Heart left ventricle (tissue), 16 donors: Measurements from ENCODE around the gene WDR5B. TPM values are rescaled to one million over a fixed set of nuclear protein-coding genes. Genes with fewer than 3 reads are reported as not detected.

Experiments
- ATAC-seq, 4 donors: fragments of 200-7000 bp; cut with Tn5 transposase; one replicate each; pipeline ENCODE4 v1.9.1; 2020 to 2022; ENCODE audit warnings: moderate library complexity in 4 of 4, mild to moderate bottlenecking in 3 of 4, moderate number of reproducible peaks in 1 of 4
- DNase-seq, 5 donors: peaks; one replicate each; pipeline ENCODE4 v3.0.0-alpha.2; 2020
- H3K27ac ChIP-seq, 12 donors: fragments of 200-600 bp; sonication (generic) in 4 of 12; one replicate each; pipeline versions ENCODE4 v1.5.0 to v1.8.0; 2016 to 2022; ENCODE audit warnings: mild to moderate bottlenecking in 2 of 12
- H3K27me3 ChIP-seq, 9 donors: fragments of 200-600 bp; sonication (generic) in 2 of 9; one replicate each; pipeline versions ENCODE4 v1.5.1 to v1.8.0; 2016 to 2022; ENCODE audit warnings: mild to moderate bottlenecking in 3 of 9
- H3K36me3 ChIP-seq, 9 donors: fragments of 200-600 bp; sonication (generic) in 2 of 9; one replicate each; pipeline versions ENCODE4 v1.5.0 to v1.8.0; 2018 to 2022; ENCODE audit warnings: mild to moderate bottlenecking in 2 of 9
- H3K4me1 ChIP-seq, 12 donors: fragments of 200-600 bp; sonication (generic) in 4 of 12; one replicate each; pipeline versions ENCODE4 v1.5.0 to v1.8.0; 2016 to 2022; ENCODE audit warnings: mild to moderate bottlenecking in 3 of 12
- H3K4me3 ChIP-seq, 12 donors: fragments of 200-600 bp; sonication (generic) in 4 of 12; one replicate each; pipeline versions ENCODE4 v1.5.0 to v1.8.0; 2017 to 2022; ENCODE audit warnings: mild to moderate bottlenecking in 9 of 12, moderate library complexity in 4 of 12
- H3K9me3 ChIP-seq, 12 donors: fragments of 200-600 bp; sonication (generic) in 4 of 12; one replicate each; pipeline versions ENCODE4 v1.5.0 to v1.8.0; 2016 to 2022; ENCODE audit warnings: mild to moderate bottlenecking in 1 of 12
- POLR2A ChIP-seq, 2 donors: fragments of 450-650 bp; IDR thresholded peaks; one replicate each; pipeline ENCODE4 v1.6.1; 2017; ENCODE audit warnings: antibody characterized with exemption in 2 of 2, mild to moderate bottlenecking in 2 of 2, moderate library complexity in 2 of 2
- WGBS, 4 donors: extraction: QIAGEN DNeasy Blood & Tissue Kit in 2 of 4; methylation state at CpG; one replicate each; pipeline versions ENCODE4 v1.1.5 to v1.1.7; 2013 to 2018; 5-methylcytosine and 5-hydroxymethylcytosine counted together
- intact Hi-C, 10 donors: fragments of 100-400 bp; cut with DNase I; formaldehyde crosslinking; loops; one replicate each; pipeline versions ENCODE4 v1.11.1 to v1.14.2; 2022
- polyA plus RNA-seq, 2 donors: library from polyadenylated mRNA; stranded (reverse); fragments of 200-250 nt; gene quantifications; one replicate each; pipeline ENCODE4 v1.2.3, GENCODE V29; 2013
- total RNA-seq, 9 donors: library from RNA; depleted of rRNA in 2 of 9; stranded (reverse); fragments of >200 nt in 2 of 9; fragmentation: NEBNext Ultra II Directional in 3 of 9; extraction: Animal tissue kit (Norgen Biotek cat#: 25700) in 3 of 9; gene quantifications; one replicate each; pipeline versions ENCODE4 v1.1.0 to v1.2.4, GENCODE V29; 2016 to 2023
- TF ChIP-seq, protein P1 (sequence below), 12 donors: fragments of 200-600 bp; sonication (generic) in 4 of 12; IDR thresholded peaks; one replicate each; pipeline versions ENCODE4 v1.5.0 to v1.8.0; 2018 to 2022; ENCODE audit warnings: antibody characterized with exemption in 12 of 12, mild to moderate bottlenecking in 5 of 12
- donor health status: ischemic (EF 13 %, LVEDD 7.1; RV severe dilation, severe dysfunction).
- donor health status: healthy with polysubstance abuse.
- donor health status: DM: no; HTN: yes; CAD: no.
- donor health status: DM: no; HTN: no; CAD: no.
- donor health status: ischemic (EF 25% LVEDD 6.9; RV normal size, moderate dysfunction).
- donor health status: ischemic (EF 25% LVEDD 5.7; RV mildly dilated, moderate dysfunction).
- donor health status: healthy.
- donor health status: DM: yes; HTN: yes; CAD: no.
- donor health status: ischemic (EF 35%, LVEDD 5.7; RV mildly dilated, moderate dysfunction).
- donor health status: nonischemic (EF 11% LVEDD 7.7; RV severe dilation, severe dysfunction).
- donor health status: DM: yes; HTN: yes; CAD: no.
- donor health status: PGD.
- donor health status: ischemic (EF 29% LVEDD 5.4; RV normal size, mild dysfunction).
- donor health status: nonischemic (EF 23%, LVEDD 6.1; RV moderate dilation, normal function).

Gene WDR5B
- total and polyA plus RNA-seq, 11 donors: 1.3 to 4.9 (median 2.9) TPM

DNA sequence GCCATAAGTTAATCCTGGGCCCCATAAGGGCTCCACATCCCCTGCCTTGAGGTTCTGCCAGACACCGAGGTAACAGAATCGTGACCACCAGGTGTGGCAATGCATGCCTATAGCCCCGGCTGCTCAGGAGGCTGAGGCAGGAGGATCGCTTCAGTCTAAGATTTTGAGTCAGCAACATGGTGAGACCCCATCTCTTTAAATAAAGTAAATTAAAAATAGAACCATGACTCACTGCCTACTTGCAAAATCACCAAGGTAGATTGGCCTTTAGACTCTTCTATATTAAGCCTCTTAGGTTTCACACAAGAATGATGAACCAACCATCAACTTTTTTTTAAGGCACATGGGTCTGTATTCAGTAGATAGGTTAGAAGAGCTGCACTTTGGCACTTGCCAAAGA, 9.7 kb downstream of the WDR5B start:
- TF ChIP-seq, protein P1, sequence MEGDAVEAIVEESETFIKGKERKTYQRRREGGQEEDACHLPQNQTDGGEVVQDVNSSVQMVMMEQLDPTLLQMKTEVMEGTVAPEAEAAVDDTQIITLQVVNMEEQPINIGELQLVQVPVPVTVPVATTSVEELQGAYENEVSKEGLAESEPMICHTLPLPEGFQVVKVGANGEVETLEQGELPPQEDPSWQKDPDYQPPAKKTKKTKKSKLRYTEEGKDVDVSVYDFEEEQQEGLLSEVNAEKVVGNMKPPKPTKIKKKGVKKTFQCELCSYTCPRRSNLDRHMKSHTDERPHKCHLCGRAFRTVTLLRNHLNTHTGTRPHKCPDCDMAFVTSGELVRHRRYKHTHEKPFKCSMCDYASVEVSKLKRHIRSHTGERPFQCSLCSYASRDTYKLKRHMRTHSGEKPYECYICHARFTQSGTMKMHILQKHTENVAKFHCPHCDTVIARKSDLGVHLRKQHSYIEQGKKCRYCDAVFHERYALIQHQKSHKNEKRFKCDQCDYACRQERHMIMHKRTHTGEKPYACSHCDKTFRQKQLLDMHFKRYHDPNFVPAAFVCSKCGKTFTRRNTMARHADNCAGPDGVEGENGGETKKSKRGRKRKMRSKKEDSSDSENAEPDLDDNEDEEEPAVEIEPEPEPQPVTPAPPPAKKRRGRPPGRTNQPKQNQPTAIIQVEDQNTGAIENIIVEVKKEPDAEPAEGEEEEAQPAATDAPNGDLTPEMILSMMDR (IDR thresholded peaks at IDR 0.05): no peak
- no peak for TF ChIP-seq POLR2A (IDR thresholded peaks at IDR 0.05)
- 83 to 100% (median 95%) methylated on average over 4 of the region's 4 CpGs for WGBS, 4 donors
- peak in 2 of 4 donors; percentile 56 to 63 for ATAC-seq

DNA sequence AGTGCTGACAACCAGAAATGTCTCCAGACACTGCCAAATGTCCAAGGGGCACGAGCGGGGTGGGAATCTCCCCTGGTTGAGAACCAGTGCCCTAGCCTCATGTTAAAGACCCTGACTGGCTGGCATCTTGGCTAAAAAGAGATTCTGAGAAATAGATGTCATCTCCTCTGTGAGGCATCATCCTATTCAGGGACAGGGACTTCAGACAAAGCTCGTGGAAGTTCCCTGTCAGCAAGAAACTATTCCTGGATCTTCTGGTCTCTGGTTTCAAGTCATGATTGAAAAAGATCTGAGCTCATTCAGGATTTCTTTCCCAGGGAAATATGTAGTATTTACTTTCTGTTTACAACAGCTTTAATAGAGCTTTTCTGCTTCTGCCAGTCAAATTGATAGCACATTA, 10.8 kb downstream of the WDR5B start:
- TF ChIP-seq POLR2A (IDR thresholded peaks at IDR 0.05): no peak
- TF ChIP-seq, protein P1 (IDR thresholded peaks at IDR 0.05): no peak
- no peaks in the 10 kb centered on the region for H3K9me3 ChIP-seq

More for the DNA sequence above, 9.7 kb downstream of the WDR5B start:
- Histone ChIP-seq H3K36me3 (peaks cover 0 to 89% (median 76%) of the 10 kb centered on the region in 9 donors), H3K27me3 (no peaks in the 10 kb centered on the region), H3K9me3 (no peaks in the 10 kb centered on the region), H3K27ac (no peak overlapping the region), H3K4me1 (peaks cover 0 to 24% (median 0%) of the 10 kb centered on the region in 12 donors), H3K4me3 (no peak overlapping the region)
- intact Hi-C loops: no loop called here
- DNase-seq: no peak

DNA sequence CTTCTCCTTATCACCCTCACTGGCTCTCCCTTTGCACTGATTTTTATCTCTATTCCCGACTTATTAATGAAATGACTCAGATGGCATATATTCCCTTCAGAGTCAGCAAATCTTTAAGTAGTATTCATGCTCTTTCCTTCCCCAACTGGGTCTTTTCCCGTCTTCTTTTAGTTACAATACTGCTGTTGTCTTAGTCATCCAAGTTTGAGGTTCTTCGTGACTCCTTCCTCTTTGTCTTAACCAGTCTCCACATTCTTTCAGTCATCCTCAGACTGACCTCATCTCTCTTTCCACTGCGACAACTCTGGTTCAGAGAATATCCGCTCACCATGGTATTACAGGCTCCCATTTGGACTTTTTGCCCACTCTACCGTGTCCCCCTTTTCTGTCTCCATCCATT, 12.4 kb downstream of the WDR5B start:
- intact Hi-C loops: no loop called here
- Histone ChIP-seq H3K36me3 (peaks cover 0 to 62% (median 54%) of the 10 kb centered on the region in 9 donors), H3K4me1 (peaks cover 0 to 16% (median 0%) of the 10 kb centered on the region in 12 donors), H3K4me3 (no peak overlapping the region), H3K27me3 (no peaks in the 10 kb centered on the region), H3K9me3 (no peaks in the 10 kb centered on the region), H3K27ac (peak overlapping the region in 1 of 12 donors; percentile 58)
- no peak for ATAC-seq
- DNase-seq: no peak
- 85 to 90% (median 89%) methylated on average over 6 of the region's 6 CpGs for WGBS, 4 donors
- no peak for TF ChIP-seq POLR2A (IDR thresholded peaks at IDR 0.05)
- TF ChIP-seq, protein P1 (IDR thresholded peaks at IDR 0.05): no peak

More for the DNA sequence above, 10.8 kb downstream of the WDR5B start:
- DNase-seq (no peak), ATAC-seq (no peak)
- H3K4me1 ChIP-seq: peaks cover 0 to 20% (median 0%) of the 10 kb centered on the region in 12 donors
- peaks cover 0 to 77% (median 64%) of the 10 kb centered on the region in 9 donors for H3K36me3 ChIP-seq
- H3K27ac ChIP-seq: no peak overlapping the region
- no peaks in the 10 kb centered on the region for H3K27me3 ChIP-seq
- H3K4me3 ChIP-seq: no peak overlapping the region
- 75 to 89% (median 84%) methylated on average over 3 of the region's 3 CpGs for WGBS, 4 donors
- intact Hi-C loops: no loop called here

DNA sequence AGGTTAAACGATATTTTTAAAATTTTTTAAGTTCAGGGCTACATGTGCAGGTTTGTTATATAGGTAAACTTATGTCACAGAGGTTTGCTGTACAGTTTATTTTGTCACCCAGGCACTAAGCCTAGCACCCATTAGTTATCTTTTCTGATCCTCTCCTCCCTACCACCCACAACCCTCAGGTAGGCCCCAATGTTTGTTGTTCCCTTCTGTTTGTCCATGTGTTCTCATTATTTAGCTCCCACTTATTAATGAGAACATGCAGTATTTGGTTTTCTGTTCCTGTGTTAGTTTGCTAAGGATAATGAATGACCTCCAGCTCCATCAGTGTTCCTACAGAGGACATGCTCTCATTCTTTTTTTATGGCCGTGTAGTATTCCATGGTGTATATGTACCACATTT, 16.9 kb downstream of the WDR5B start:
- DNase-seq: no peak
- Histone ChIP-seq H3K27ac (no peak overlapping the region), H3K27me3 (no peaks in the 10 kb centered on the region), H3K4me1 (peaks cover 0 to 13% (median 0%) of the 10 kb centered on the region in 12 donors), H3K4me3 (no peak overlapping the region), H3K36me3 (peaks cover 0 to 16% (median 12%) of the 10 kb centered on the region in 9 donors), H3K9me3 (no peaks in the 10 kb centered on the region)
- no peak for ATAC-seq
- TF ChIP-seq, protein P1 (IDR thresholded peaks at IDR 0.05): no peak
- no peak for TF ChIP-seq POLR2A (IDR thresholded peaks at IDR 0.05)
- intact Hi-C loops: loop anchor here in 1 of 10 donors (10.0 kb wide), 1 partner anchor 286 kb away; the partner anchor contains the start of gene PARP14
- 93 to 98% (median 97%) methylated on average over 2 of the region's 2 CpGs for WGBS, 4 donors
